ENCODE data around the gene FAM83E.

The FAM83E gene

GRCh38 chr19:48627865-48628314 lies 13.0 kb upstream of the FAM83E start:
- DNase-seq, result no peak

GRCh38 chr19:48627201-48627864 lies 12.5 kb upstream of the FAM83E start:
- DNase-seq, result no peak

GRCh38 chr19:48625891-48626327 lies 11.0 kb upstream of the FAM83E start:
- DNase-seq, result no peak

GRCh38 chr19:48624791-48625723 lies 10.2 kb upstream of the FAM83E start:
- no peak for DNase-seq

- DNase-seq, result peak; percentile 94
These were observed 9.3 kb upstream of the FAM83E start for GRCh38 chr19:48624067-48624594.

GRCh38 chr19:48623556-48624066 lies 8.7 kb upstream of the FAM83E start:
- DNase-seq, result no peak

GRCh38 chr19:48619692-48620585 lies 5.1 kb upstream of the FAM83E start:
- no peak for DNase-seq

- DNase-seq, result peak; percentile 96
These were observed 4.2 kb upstream of the FAM83E start, which contains the start of the genes RPL18 and SPHK2 for GRCh38 chr19:48618916-48619691. RPL18 (minus strand) TSS chr19:48619178; CDS start chr19:48619143, 35 bp downstream. SPHK2 (plus strand) TSS chr19:48619506; CDS start chr19:48620515, 1,009 bp downstream.

GRCh38 chr19:48618278-48618915 lies 3.5 kb upstream of the FAM83E start:
- no peak for DNase-seq

- no peak for DNase-seq
These were observed 2.5 kb upstream of the FAM83E start for GRCh38 chr19:48617146-48617937.

GRCh38 chr19:48616491-48617056 lies 1.7 kb upstream of the FAM83E start:
- no peak for DNase-seq

GRCh38 chr19:48616041-48616436 lies 1.2 kb upstream of the FAM83E start:
- no peak for DNase-seq

- DNase-seq, result no peak
These were observed 560 bp upstream of the FAM83E start for GRCh38 chr19:48615231-48616040.

- no peak for DNase-seq
These were observed 932 bp downstream of the FAM83E start for GRCh38 chr19:48613852-48614435.

- no peak for DNase-seq
These were observed 1.6 kb downstream of the FAM83E start for GRCh38 chr19:48613024-48613851.

GRCh38 chr19:48611872-48612271 lies 3.0 kb downstream of the FAM83E start:
- no peak for DNase-seq

- no peak for DNase-seq
These were observed 5.2 kb downstream of the FAM83E start for GRCh38 chr19:48609571-48610108.

Data from NCI-H1092 (cell line).